G401.6 (cell line): ENCODE measurements around the gene MDC1.
A peak's percentile ranks its signal among the peaks of the same experiment; 100 is the strongest.
"Not testable (repeated sequence)": the region's sequence is repeated elsewhere in the genome, so short reads cannot be mapped to it uniquely, and the experiment has no call there.

Source experiments
- FAIRE-seq: peaks from 2 replicates; lab custom pipeline; 2012; peaks lifted over from hg19 to GRCh38; lab: Jason Lieb, UNC

The MDC1 gene

DNA sequence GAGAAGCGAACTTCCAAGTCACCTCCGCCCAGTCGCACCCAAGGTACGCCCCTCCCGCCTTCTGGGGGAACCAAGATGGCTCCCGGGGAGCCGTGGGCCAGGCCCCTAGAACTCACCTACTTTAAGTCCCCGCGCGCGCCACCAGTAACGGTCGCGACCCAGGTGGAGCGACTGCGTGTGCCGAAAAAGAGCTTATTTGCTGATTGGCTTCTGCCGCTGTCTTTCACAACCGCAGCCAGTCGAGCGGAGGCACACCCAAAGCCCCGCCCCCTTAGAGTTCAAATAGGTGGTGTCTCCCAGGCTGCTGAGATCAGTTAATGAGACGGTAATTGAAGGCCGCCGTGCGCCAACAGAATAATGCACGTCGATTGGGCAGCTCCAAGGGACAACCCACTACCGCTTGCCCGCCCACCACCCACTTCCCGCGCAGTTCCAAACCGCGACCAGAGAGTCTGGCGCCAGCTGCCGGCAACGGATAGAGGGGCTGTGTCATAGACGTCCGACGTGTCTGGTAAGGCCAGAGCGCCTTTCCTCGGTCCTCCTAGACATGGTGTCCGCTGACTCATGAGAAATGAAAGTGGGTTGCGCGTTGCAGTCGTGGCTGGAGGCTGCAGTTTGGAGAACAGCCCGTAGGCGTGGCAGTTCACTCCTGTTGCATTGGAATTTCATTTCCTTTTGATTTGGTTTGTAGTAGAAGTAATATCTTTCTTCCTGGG lies at the start of gene MDC1:
MDC1 (minus strand) TSS at position 153 of the 716 bp plus-strand sequence. CDS start 2,106 bp downstream, outside the sequence.
- peak; percentile 99 for FAIRE-seq

DNA sequence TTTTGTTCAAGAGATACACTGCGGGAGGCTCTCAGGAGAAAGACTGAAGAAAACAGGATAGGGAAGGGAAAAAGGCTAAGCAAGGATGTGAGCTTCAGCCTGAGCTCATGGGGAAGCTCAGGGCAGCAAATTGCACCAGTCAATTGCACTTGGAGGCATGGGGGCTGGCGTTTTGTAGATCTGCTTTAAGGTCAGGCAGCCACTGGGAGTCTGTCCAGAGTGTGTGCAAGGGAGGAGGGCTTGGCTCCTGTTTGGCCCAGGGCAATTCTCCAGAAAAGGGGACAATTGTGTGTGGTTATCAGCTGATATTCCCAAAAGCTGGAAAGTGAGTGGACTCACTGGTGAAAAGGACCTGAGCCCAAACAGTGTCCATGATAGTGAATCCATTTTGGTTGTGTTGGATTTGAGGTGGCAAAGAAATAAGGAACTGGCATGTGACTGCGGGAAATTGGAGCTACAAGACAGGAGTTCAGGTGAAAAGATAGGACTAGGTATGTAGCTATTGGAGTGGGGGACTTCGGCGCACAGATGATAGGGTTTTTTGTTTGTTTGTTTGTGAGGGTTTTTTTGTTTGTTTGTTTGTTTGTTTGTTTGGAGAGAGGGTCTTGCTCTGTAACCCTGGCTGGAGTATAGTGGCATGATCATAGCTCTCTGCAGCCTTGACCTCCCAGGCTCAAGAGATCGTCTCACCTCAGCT lies 49.5 kb upstream of the MDC1 start:
- no peak for FAIRE-seq

GRCh38 chr6:30765495-30765894 lies 48.4 kb upstream of the MDC1 start:
- FAIRE-seq: peak; percentile 17

GRCh38 chr6:30764490-30765043 lies 47.5 kb upstream of the MDC1 start:
- not testable (repeated sequence) for FAIRE-seq

DNA sequence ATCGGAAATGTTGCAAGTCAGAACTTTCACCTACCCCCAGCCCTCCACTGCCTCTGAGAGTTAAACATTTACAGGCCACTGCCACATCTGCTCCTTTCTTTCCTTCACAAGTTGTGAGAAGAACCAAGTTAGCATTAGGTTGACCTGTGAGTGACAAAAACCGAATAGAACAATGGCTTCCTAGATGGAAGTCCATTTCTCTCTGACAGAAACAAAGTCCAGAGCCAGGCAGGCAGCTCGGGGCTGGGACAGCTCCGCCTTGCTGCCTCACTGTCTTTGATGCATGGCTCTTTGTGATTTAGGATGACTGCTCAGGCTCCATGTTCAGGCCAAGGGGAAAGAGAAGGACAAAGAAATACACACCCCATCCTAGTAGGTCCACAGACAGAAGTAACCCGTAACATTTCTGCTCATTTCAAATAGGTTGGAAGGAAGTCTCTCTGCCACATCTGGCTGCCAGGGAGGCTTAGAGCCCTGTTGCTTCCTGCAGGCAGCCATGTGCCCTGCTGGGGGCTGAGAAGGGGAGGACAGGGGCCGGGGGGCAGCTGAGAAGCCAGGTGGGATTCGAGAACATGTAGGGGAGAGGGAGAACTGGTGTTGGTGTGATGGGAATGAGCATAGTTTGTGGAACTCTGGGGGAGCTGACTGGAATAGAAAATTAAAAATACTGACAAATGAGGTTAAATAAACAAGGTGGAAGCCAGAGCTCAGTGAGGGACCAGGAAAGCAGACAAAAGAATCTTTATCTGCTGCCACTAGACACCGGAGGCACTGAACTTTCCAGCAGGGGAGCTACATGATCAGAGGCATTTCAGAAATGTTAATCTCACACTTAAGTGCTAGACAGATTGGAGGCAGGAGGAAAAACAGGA lies 46.8 kb upstream of the MDC1 start:
- peak; percentile 98 for FAIRE-seq

DNA sequence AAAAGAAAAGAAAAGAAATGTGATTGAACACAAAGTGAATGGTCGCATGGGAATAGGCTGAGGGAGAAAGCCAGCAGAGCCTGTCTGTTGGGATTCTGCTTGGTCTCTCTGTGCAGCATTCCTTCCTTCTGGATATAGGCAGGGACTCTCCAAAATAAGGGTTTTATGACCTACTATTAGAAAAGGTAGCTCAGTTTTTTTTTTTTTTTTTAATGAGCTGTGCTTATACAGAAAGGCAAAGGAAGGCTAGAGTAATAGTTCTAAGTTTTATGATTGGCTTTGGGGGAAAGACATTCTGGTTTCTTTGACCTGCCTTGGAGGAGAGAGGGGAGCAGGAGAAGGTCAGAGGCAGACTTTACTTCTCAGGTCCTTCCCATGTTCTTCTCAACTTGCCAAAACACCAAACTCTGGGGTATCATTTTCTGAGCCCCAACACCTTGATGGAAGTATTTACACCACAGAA lies 46.1 kb upstream of the MDC1 start:
- FAIRE-seq: peak; percentile 17

DNA sequence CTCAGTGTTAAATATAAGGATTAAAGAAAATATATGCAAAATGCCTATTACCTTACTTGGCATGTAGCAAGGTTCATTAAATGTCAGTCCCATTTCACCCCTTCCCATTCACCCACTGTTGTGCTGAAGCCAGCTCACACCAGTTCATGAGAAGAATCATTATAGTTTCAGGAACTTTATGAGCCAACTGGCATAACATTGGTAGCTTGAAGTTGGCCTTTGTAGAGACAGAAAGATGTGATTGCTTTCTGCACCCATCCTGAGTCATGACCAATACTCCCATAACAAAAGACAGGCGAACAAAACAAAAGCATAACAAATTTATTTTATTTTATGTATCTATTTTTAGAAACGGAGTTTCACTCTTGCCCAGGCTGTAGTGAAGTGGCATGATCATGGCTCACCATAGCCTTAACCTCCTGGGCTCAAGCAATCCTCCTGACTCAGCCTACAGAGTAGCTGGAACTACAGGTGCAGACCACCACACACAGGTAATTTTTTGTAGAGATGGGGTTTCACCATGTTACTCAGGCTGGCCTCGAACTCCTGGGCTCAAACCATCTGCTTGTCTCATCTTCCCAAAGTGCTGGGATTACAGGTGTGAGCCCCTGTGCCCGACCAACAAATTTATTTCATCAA lies 44.8 kb upstream of the MDC1 start:
- no peak for FAIRE-seq

- FAIRE-seq: no peak
Measured at GRCh38 chr6:30760549-30760948, 43.5 kb upstream of the MDC1 start.

GRCh38 chr6:30759575-30760239 lies 42.6 kb upstream of the MDC1 start:
- peak; percentile 91 for FAIRE-seq

DNA sequence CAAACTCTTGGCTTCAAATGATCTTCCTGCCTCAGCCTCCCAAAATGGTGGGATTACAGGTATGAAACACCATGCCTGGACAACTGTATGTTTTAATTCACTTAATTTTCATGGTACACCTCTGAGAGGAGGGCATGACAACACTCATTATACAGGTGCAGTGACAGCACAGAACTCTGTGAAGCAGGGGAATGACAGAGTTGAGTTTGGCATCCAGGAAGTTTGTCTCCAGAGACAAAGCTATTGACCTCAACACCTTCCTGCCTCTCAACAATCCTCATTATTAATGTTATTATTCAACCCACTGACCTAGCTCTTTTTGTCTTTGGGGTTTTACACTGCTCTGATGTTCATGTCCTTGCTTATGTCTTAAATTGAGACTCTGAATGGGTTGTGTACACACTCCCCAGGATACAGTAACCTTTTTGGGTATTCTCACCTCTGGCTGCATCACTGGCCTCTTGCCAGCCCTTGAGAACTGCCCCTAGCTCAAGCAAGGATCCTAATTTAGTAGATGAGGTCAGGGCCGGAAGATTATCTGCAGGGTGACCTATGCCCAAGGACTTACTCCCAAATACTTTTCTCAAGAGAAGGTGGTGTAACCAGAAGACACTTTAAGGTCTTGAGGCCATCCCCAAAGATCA lies 40.3 kb upstream of the MDC1 start:
- no peak for FAIRE-seq

DNA sequence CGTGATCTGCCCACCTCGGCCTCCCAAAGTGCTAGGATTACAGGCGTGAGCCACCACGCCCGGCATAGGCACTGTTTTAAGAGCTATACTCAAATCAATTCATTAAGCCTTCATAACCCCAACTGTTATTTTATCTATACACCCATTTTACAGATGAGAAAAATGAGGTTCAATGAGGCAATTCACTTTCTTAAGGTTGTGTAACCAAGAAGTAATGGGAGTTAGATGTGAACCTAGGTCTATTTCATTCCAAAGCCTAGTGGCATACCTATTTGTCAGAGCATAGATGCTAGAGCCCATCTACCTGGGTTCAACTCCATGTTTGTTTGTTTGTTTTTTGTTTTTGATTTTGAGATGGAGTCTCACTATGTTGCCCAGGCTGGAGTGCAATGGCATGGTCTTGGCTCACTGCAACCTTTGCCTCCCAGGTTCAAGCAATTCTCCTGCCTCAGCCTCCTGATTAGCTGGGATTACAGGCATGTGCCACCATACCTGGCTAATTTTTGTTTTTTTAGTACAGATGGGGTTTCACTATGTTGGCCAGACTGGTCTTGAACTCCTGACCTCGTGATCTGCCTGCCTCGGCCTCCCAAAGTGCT lies 39.4 kb upstream of the MDC1 start:
- not testable (repeated sequence) for FAIRE-seq

GRCh38 chr6:30754631-30755030 lies 37.5 kb upstream of the MDC1 start:
- FAIRE-seq: no peak

DNA sequence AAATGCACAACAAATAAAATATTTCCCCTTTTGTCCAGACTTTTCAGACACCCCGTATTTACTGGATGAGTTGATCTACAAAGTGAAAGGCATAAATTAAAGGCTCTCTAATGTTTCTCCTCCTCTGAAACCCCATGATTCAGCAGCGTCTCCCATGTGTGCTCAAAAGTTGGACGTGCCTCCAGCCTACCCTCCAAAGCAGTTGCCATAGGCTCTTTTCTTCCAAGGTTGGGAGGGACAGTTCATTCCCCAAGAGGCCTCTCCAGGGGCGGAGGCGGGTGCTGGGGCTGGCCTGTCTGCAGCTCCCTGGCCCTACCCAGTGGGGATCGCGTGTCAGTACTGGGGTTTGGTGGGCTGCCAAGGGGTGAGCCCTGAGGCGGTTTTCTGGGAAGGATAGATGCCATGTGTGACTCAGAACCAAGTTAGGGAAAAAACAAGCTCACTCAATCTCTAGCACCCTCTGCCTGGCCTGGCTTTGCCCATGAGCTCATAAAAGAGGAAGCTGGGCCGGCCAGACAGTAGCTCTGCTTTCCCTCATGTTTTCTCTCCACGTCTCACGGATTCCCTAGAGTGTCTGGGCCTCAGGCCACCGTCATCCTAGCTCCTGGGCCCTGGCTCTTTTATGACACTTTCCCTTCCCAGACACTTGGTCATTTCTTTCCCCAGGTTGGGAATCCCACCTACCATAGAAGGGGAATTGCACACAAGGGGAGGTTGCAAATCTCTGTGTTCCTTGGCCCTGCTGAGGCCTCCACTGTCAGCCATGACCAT lies 35.3 kb upstream of the MDC1 start:
- no peak for FAIRE-seq

DNA sequence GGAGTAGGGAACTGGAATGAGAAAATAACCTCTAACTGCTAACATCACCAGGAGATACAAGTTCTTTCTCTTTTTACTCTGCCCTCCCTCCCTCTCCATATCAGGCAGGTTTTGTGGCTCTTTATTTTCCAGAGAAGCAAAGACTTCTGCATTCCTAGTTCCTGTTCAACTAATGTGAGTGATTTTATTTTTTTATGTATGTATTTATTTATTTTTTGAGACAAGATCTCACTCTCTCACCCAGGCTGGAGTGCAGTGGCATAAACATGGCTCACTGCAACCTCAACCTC lies 33.2 kb upstream of the MDC1 start:
- FAIRE-seq: no peak

DNA sequence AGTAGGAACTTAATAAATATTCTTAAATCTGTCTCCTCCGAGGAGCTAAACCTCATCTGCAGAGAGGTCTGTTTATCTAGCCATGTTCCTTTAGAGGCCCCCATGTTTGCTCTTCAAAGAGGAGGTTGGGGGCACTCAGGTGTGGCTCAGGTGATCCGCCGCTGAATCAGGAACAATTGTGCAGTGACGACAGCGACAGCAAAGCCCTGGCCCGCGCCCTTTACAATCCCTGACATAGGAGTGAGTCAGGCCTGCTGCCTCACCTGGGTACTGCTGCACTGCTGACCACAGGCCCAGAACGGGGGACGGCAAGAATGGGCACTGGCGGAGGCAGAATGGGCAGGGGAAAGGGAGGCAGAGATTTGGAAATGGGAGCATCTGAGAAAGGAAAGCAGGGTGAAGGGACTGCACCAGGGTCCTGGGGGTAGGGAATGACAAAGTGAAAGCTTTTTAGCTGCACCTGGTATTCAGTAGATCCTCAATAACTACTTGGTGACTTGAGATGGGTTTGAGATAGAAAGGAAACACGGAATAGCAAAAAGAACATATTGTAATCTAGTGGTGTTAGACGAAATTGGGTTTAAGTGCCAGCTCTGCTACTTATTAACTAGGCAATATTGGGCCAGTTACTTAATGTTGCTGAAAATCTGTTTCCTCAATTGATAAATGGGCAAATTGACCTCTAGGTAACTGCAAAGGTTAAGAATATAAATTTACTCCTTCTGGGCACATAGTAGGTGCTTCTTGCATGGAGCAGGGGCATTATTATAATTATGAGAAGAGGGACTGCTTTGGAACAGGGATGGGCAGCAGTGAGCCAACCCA lies 32.7 kb upstream of the MDC1 start:
- FAIRE-seq: no peak

DNA sequence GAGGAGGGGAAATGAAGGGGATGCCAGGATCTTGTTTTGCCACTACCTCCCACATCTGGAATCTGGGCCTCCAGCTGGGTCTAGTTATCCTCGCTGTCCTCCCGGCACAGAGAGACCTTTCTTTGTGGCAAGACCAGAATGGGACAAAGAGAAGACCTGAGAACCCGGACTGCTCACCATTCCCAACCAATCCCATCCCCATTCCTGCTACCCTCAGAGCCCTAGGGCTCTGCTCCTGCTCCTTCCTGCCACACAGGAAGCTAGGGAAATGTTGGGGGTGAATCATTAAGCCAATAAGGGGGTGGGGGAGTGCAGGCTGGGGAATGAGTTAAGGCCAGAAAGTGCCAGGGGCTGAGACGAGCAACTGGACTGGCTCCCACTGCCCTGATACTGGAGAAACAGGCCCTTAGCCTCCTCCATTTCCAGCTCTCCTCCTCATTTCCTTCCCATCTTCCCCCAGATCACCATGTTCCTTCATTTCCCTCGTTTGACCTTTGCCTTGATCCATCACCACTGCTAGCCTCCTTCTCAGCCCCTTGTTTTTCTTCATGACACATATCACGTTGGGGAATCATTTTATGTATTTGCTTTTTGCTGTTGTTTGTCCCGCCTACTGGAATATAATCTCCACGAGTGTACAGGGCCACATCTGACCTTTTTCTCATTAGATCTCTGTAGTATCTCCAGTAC lies 31.9 kb upstream of the MDC1 start:
- FAIRE-seq: no peak

DNA sequence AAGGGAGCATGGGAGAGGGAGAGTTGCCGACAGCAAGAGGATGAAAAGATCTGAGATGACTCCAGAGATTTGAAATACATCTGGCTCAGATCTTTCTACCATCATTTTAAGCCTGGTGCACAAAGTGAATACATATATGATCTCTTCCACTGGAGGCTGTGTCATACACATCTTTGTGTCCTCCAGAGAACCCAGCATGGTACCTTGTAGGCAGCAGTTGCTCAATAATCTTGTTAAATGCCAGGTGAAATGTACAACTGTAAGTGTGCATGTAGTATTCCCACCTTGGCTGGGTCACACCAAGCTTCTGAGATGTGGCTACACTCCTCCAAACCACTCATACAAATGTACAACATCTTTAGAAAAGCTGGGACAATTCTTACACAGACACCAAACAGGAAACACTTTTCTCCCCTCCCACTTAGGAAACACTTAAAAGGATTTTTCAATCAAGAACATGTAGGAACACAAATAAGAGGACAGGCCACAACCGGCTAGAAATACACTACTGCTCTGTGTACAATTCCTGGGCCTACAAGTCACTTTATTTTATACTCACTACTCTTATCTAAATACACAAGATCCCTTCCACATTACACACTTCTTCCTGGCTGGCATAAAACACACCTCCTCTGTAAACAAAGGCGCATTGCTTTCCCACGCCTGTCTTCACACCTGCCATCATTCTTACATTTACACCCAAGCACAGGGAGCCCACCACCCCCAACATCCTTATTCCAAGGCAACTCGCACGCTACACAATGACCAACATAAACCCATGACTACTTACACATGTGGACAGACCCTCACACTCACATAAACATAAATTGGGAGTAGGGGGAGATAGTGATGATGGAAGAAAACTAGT lies 31.1 kb upstream of the MDC1 start:
- FAIRE-seq: no peak
